H1 (cell line): Measurements from ENCODE around the gene CRTC2. TPM values are rescaled to one million over a fixed set of nuclear protein-coding genes. Genes with fewer than 3 reads are reported as not detected.

Experiments
- ASH2L ChIP-seq: fragments of 200-600, 300-600 bp; sonication (generic); IDR thresholded peaks from one replicate; pipeline ENCODE4 v1.7.1; 2017; ENCODE audit warnings: low read length
- BCL11A ChIP-seq, 2 experiments: IDR thresholded peaks; one replicate each; pipeline ENCODE4 v1.6.1; 2011; ENCODE audit warnings: low read depth in 2 of 2, low read length in 2 of 2, mild to moderate bottlenecking in 2 of 2
- KDM1A ChIP-seq: fragments of 200-600, 300-600 bp; sonication (generic); IDR thresholded peaks from 2 replicates; pipeline ENCODE4 v1.7.1; 2016; ENCODE audit warnings: mild to moderate bottlenecking, low read length, borderline replicate concordance
- polyA plus RNA-seq, 7 experiments: library from polyadenylated mRNA; depleted of rRNA in 3 of 7; stranded (reverse) in 5 of 7; unstranded in 2 of 7; fragments of >200 nt in 5 of 7; fragments of 200-250 nt in 2 of 7; gene quantifications; 1 replicate in 5 of 7; 2 replicates in 1 of 7; 4 replicates in 1 of 7; pipeline versions ENCODE4 v1.2.1 to v1.2.3, GENCODE V29; 2011 to 2013; ENCODE audit warnings: missing spikeins in 2 of 7, mixed read lengths in 2 of 7
- total RNA-seq: library from RNA; stranded (reverse); fragmentation: NEBNext Ultra II Directional; extraction: Animal tissue kit (Norgen Biotek cat#: 25700); gene quantifications from 2 replicates; pipeline ENCODE4 v1.2.1, GENCODE V29; 2021

CRTC2 gene
- total and polyA plus RNA-seq, 2 of the 8 experiments (the other 6 are each of a cell fraction or from before 2014, with no cell fraction given) = 28.6 to 34.3 TPM

DNA sequence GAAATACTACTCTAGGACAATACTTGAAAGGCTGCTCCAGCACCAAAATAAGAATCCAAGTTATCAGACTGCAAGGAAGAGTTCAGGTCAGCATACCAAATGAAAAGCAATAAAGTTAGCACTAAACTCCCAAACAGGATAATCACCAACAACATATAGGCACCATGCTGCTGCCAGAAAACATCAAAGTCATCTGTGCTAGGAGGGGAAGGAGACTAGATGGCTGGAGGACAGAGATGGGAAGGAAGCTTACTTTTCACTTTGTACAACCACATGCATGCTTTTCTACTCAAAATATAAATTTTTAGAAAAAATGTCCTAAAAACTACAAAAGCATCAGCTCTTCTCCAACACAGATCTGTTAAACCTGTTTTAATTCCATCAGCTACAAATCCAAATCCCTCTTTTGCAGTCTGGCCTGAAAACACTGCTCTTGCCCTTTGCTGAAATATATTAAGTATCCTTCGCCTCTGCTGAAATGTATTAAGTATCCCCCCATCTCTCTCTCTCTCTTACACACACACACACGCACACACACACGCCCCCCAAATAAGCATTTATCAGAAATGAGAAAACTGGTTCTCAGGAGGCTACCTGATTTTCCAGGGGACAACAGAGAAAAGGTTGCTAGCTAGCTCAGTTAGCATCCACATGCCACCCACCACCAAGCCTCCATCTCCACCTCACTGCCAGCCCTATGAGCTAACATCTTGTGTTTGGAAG is 37.2 kb downstream of the CRTC2 start (continued):
- TF ChIP-seq ASH2L = no peak
- no peak for TF ChIP-seq KDM1A
- no peak for TF ChIP-seq BCL11A (IDR thresholded peaks at IDR 0.05; ENCODE audit: low read depth in 2 of 2, low read length in 2 of 2)
